Ovary (tissue), 3 donors: ENCODE data around the gene TPD52L2.

Experiments
- CTCF ChIP-seq, 3 donors: fragments of 450-650 bp in 2 of 3; fragments of 200-600 bp in 1 of 3; IDR thresholded peaks; one replicate each; pipeline versions ENCODE4 v1.5.1 to v1.8.0; 2016 to 2022; ENCODE audit warnings: antibody characterized with exemption in 3 of 3, mild to moderate bottlenecking in 1 of 3
- POLR2A ChIP-seq: fragments of 450-650 bp; IDR thresholded peaks from one replicate; pipeline ENCODE4 v1.6.1; 2017; ENCODE audit warnings: antibody characterized with exemption, mild to moderate bottlenecking, moderate library complexity
- donor health status: DM: no; HTN: no; CAD: no.

GRCh38 chr20:63885264-63886053 lies 20.4 kb downstream of the TPD52L2 start:
- TF ChIP-seq POLR2A: no peak
- no peak for TF ChIP-seq CTCF (IDR thresholded peaks at IDR 0.05)
